Esophagus (tissue), 2 donors: ENCODE measurements around the gene PLEKHA1. TPM values are rescaled to one million over a fixed set of nuclear protein-coding genes. Genes with fewer than 3 reads are reported as not detected.
A peak's percentile ranks its signal among the peaks of the same experiment; 100 is the strongest.

Experiments used
- H3K27ac ChIP-seq, 2 donors: one replicate each; pipeline ENCODE4 v1.5.1; 2013; ENCODE audit warnings: low read depth in 2 of 2, mild to moderate bottlenecking in 2 of 2, inconsistent platforms in 1 of 2, low read length in 1 of 2, moderate library complexity in 1 of 2
- H3K27me3 ChIP-seq, 2 donors: one replicate each; pipeline ENCODE4 v1.6.1; 2013; ENCODE audit warnings: low read length in 2 of 2, control low read depth in 1 of 2, mild to moderate bottlenecking in 1 of 2; ENCODE audit not compliant: insufficient read depth in 2 of 2, control insufficient read depth in 1 of 2
- H3K36me3 ChIP-seq, 2 donors: one replicate each; pipeline ENCODE4 v1.6.1; 2013; ENCODE audit warnings: low read length in 1 of 2; ENCODE audit not compliant: control insufficient read depth in 2 of 2, insufficient read depth in 2 of 2
- H3K4me1 ChIP-seq, 2 donors: one replicate each; pipeline ENCODE4 v1.6.1; 2013; ENCODE audit warnings: low read length in 1 of 2; ENCODE audit not compliant: control insufficient read depth in 2 of 2, insufficient read depth in 2 of 2
- H3K4me3 ChIP-seq, 2 donors: one replicate each; pipeline ENCODE4 v1.5.1; 2013; ENCODE audit warnings: low read length in 2 of 2, mild to moderate bottlenecking in 2 of 2, low read depth in 1 of 2, moderate library complexity in 1 of 2
- H3K9me3 ChIP-seq, 2 donors: one replicate each; pipeline ENCODE4 v1.6.1; 2013; ENCODE audit warnings: mild to moderate bottlenecking in 2 of 2, low read depth in 1 of 2, low read length in 1 of 2, moderate library complexity in 1 of 2; ENCODE audit not compliant: control insufficient read depth in 2 of 2, insufficient read depth in 1 of 2
- WGBS, 2 donors: extraction: QIAGEN DNeasy Blood & Tissue Kit; methylation state at CpG; one replicate each; pipeline ENCODE4 v1.1.7; 2013; 5-methylcytosine and 5-hydroxymethylcytosine counted together
- polyA plus RNA-seq, 2 donors: library from polyadenylated mRNA; stranded (reverse); fragments of 200-250 nt; gene quantifications; one replicate each; pipeline ENCODE4 v1.2.3, GENCODE V29; 2013
- donor health status: healthy with polysubstance abuse.
- donor health status: Bipolar disorder and iron deficiency.

Gene PLEKHA1
- polyA plus RNA-seq, 2 donors = 14.8 to 19.8 TPM

- Histone ChIP-seq H3K4me1 (no peaks in the 10 kb centered on the region), H3K36me3 (peaks cover 0 to 3% of the 10 kb centered on the region in 2 donors), H3K4me3 (no peak overlapping the region), H3K27ac (no peak overlapping the region), H3K27me3 (no peaks in the 10 kb centered on the region), H3K9me3 (no peaks in the 10 kb centered on the region)
Observed at GRCh38 chr10:122413327-122413726, 38.8 kb downstream of the PLEKHA1 start.

GRCh38 chr10:122417667-122418066 lies 43.2 kb downstream of the PLEKHA1 start:
- no peak overlapping the region for H3K4me3 ChIP-seq
- H3K9me3 ChIP-seq = no peaks in the 10 kb centered on the region
- 87% methylated on average over 2 of the region's 2 CpGs for WGBS, 2 donors
- no peaks in the 10 kb centered on the region for H3K4me1 ChIP-seq
- no peaks in the 10 kb centered on the region for H3K27me3 ChIP-seq
- peaks cover 0 to 3% of the 10 kb centered on the region in 2 donors for H3K36me3 ChIP-seq
- peak overlapping the region in 1 of 2 donors; percentile 21 for H3K27ac ChIP-seq

- Histone ChIP-seq H3K36me3 (peaks cover 0 to 3% of the 10 kb centered on the region in 2 donors), H3K4me1 (no peaks in the 10 kb centered on the region), H3K4me3 (no peak overlapping the region), H3K27ac (no peak overlapping the region), H3K9me3 (no peaks in the 10 kb centered on the region), H3K27me3 (no peaks in the 10 kb centered on the region)
- WGBS, 2 donors = 50 to 52% methylated on average over 1 of the region's 1 CpG
Observed at GRCh38 chr10:122419016-122419415, 44.5 kb downstream of the PLEKHA1 start.

- 53 to 61% methylated on average over 3 of the region's 3 CpGs for WGBS, 2 donors
- H3K36me3 ChIP-seq = peaks cover 0 to 3% of the 10 kb centered on the region in 2 donors
- H3K4me1 ChIP-seq = no peaks in the 10 kb centered on the region
- no peaks in the 10 kb centered on the region for H3K27me3 ChIP-seq
- no peak overlapping the region for H3K4me3 ChIP-seq
- no peaks in the 10 kb centered on the region for H3K9me3 ChIP-seq
- no peak overlapping the region for H3K27ac ChIP-seq
Observed at GRCh38 chr10:122419876-122420623, 45.5 kb downstream of the PLEKHA1 start.

- H3K36me3 ChIP-seq = peaks cover 0 to 3% of the 10 kb centered on the region in 2 donors
- whole genome bisulfite sequencing, 2 donors = 79 to 87% methylated on average over 3 of the region's 3 CpGs
Observed at GRCh38 chr10:122420624-122421007, 46.1 kb downstream of the PLEKHA1 start.

GRCh38 chr10:122421054-122421625 lies 46.6 kb downstream of the PLEKHA1 start:
- H3K27ac ChIP-seq = no peak overlapping the region
- 73 to 80% methylated on average over 3 of the region's 3 CpGs for WGBS, 2 donors

More at GRCh38 chr10:122420624-122421007, 46.1 kb downstream of the PLEKHA1 start:
- no peak overlapping the region for H3K4me3 ChIP-seq
- peak overlapping the region in 1 of 2 donors; percentile 31 for H3K27ac ChIP-seq
- H3K27me3 ChIP-seq = no peaks in the 10 kb centered on the region
- no peaks in the 10 kb centered on the region for H3K9me3 ChIP-seq
- no peaks in the 10 kb centered on the region for H3K4me1 ChIP-seq

GRCh38 chr10:122421742-122422141 lies 47.2 kb downstream of the PLEKHA1 start:
- no peaks in the 10 kb centered on the region for H3K9me3 ChIP-seq
- no peak overlapping the region for H3K4me3 ChIP-seq
- no peaks in the 10 kb centered on the region for H3K4me1 ChIP-seq
- no peaks in the 10 kb centered on the region for H3K27me3 ChIP-seq
- no peak overlapping the region for H3K27ac ChIP-seq
- no peaks in the 10 kb centered on the region for H3K36me3 ChIP-seq

More at GRCh38 chr10:122421054-122421625, 46.6 kb downstream of the PLEKHA1 start:
- H3K4me1 ChIP-seq = no peaks in the 10 kb centered on the region
- H3K27me3 ChIP-seq = no peaks in the 10 kb centered on the region
- H3K36me3 ChIP-seq = peaks cover 0 to 1% of the 10 kb centered on the region in 2 donors
- no peak overlapping the region for H3K4me3 ChIP-seq
- no peaks in the 10 kb centered on the region for H3K9me3 ChIP-seq

GRCh38 chr10:122422266-122422989 lies 47.9 kb downstream of the PLEKHA1 start:
- H3K27ac ChIP-seq = no peak overlapping the region
- 78 to 79% methylated on average over 5 of the region's 5 CpGs for WGBS, 2 donors
- H3K36me3 ChIP-seq = no peaks in the 10 kb centered on the region
- H3K9me3 ChIP-seq = no peaks in the 10 kb centered on the region
- no peak overlapping the region for H3K4me3 ChIP-seq
- no peaks in the 10 kb centered on the region for H3K27me3 ChIP-seq
- H3K4me1 ChIP-seq = no peaks in the 10 kb centered on the region

GRCh38 chr10:122424059-122424458 lies 49.6 kb downstream of the PLEKHA1 start:
- no peaks in the 10 kb centered on the region for H3K9me3 ChIP-seq
- H3K27me3 ChIP-seq = no peaks in the 10 kb centered on the region
- H3K36me3 ChIP-seq = no peaks in the 10 kb centered on the region
- no peaks in the 10 kb centered on the region for H3K4me1 ChIP-seq
- no peak overlapping the region for H3K4me3 ChIP-seq
- H3K27ac ChIP-seq = no peak overlapping the region
- WGBS, 2 donors = 84 to 87% methylated on average over 2 of the region's 2 CpGs
